CD14-positive monocyte (primary cell): ENCODE data around the gene NDUFAF8. TPM values are rescaled to one million over a fixed set of nuclear protein-coding genes. Genes with fewer than 3 reads are reported as not detected.
A peak's percentile ranks its signal among the peaks of the same experiment; 100 is the strongest.

ENCODE experiments used
- DNase-seq, 3 donors: peaks; one replicate each; pipeline ENCODE4 v3.0.0-alpha.2; 2011 to 2022
- H2AFZ ChIP-seq: 2 replicates; pipeline ENCODE4 v1.6.0; 2012; ENCODE audit warnings: mild to moderate bottlenecking, low read depth, low read length, inconsistent platforms; ENCODE audit not compliant: insufficient read depth, poor library complexity, severe bottlenecking
- H3K27ac ChIP-seq, 2 donors: 1 replicate in 1 of 2; 2 replicates in 1 of 2; pipeline ENCODE4 v1.5.1; 2012 to 2013; ENCODE audit warnings: low read length in 2 of 2, control low read depth in 1 of 2, inconsistent platforms in 1 of 2, low read depth in 1 of 2, mild to moderate bottlenecking in 1 of 2
- H3K27me3 ChIP-seq, 2 donors: one replicate each; pipeline versions ENCODE4 v1.6.0 to v1.6.1; 2011 to 2013; ENCODE audit warnings: low read length in 2 of 2; ENCODE audit not compliant: control insufficient read depth in 2 of 2, insufficient read depth in 2 of 2
- H3K36me3 ChIP-seq, 2 donors: replicated peaks in 1 of 2; 1 replicate in 1 of 2; 2 replicates in 1 of 2; pipeline versions ENCODE4 v1.5.1 to v1.6.1; 2012 to 2013; ENCODE audit warnings: low read length in 2 of 2, control low read depth in 1 of 2, inconsistent platforms in 1 of 2, mild to moderate bottlenecking in 1 of 2; ENCODE audit not compliant: insufficient read depth in 2 of 2, control insufficient read depth in 1 of 2
- H3K4me1 ChIP-seq, 2 donors: 1 replicate in 1 of 2; 2 replicates in 1 of 2; pipeline versions ENCODE4 v1.5.1 to v1.6.1; 2012 to 2013; ENCODE audit warnings: low read length in 2 of 2, control low read depth in 1 of 2, inconsistent platforms in 1 of 2, mild to moderate bottlenecking in 1 of 2, moderate library complexity in 1 of 2; ENCODE audit not compliant: insufficient read depth in 2 of 2, control insufficient read depth in 1 of 2
- H3K4me2 ChIP-seq: replicated peaks from 2 replicates; pipeline ENCODE3; 2012; ENCODE audit warnings: low read length, moderate library complexity, mild to moderate bottlenecking; ENCODE audit not compliant: poor library complexity, severe bottlenecking; ENCODE audit errors: extremely low read depth
- H3K4me3 ChIP-seq, 3 experiments: fragments of 200-600 bp in 1 of 3; sonication (generic) in 1 of 3; replicated peaks in 1 of 3; 1 replicate in 2 of 3; 2 replicates in 1 of 3; pipeline ENCODE4 v1.5.1; 2011 to 2013; ENCODE audit warnings: low read length in 3 of 3, mild to moderate bottlenecking in 3 of 3, control low read depth in 2 of 3, low read depth in 2 of 3, inconsistent platforms in 1 of 3, moderate library complexity in 1 of 3
- H3K79me2 ChIP-seq: 2 replicates; pipeline ENCODE4 v1.6.0; 2012; ENCODE audit warnings: mild to moderate bottlenecking, control low read depth, inconsistent platforms, low read length, moderate library complexity; ENCODE audit not compliant: insufficient read depth
- H3K9ac ChIP-seq: 2 replicates; pipeline ENCODE4 v1.6.0; 2017; ENCODE audit warnings: low read length, mild to moderate bottlenecking; ENCODE audit not compliant: insufficient read depth, poor library complexity, severe bottlenecking
- H3K9me3 ChIP-seq, 2 donors: replicated peaks in 1 of 2; 1 replicate in 1 of 2; 2 replicates in 1 of 2; pipeline versions ENCODE4 v1.5.1 to v1.6.1; 2012 to 2013; ENCODE audit warnings: low read length in 2 of 2, control low read depth in 1 of 2; ENCODE audit not compliant: control insufficient read depth in 1 of 2, insufficient read depth in 1 of 2
- H4K20me1 ChIP-seq: 2 replicates; pipeline ENCODE4 v1.6.0; 2012; ENCODE audit warnings: mild to moderate bottlenecking, low read length, control low read depth, moderate library complexity; ENCODE audit not compliant: insufficient read depth
- H3K27ac Mint-ChIP-seq, 7 donors: one replicate each; pipeline ENCODE4 v1.8.0; 2020; ENCODE audit warnings: mild to moderate bottlenecking in 7 of 7, mixed read lengths in 7 of 7, moderate library complexity in 6 of 7, inconsistent platforms in 2 of 7
- H3K27me3 Mint-ChIP-seq, 3 donors: one replicate each; pipeline ENCODE4 v1.8.0; 2021 to 2022; ENCODE audit warnings: low read depth in 3 of 3, mild to moderate bottlenecking in 3 of 3, mixed read lengths in 3 of 3, moderate library complexity in 3 of 3, inconsistent platforms in 1 of 3
- H3K36me3 Mint-ChIP-seq, 2 donors: one replicate each; pipeline ENCODE4 v1.8.0; 2020; ENCODE audit warnings: mixed read lengths in 2 of 2, inconsistent platforms in 1 of 2, mild to moderate bottlenecking in 1 of 2
- H3K4me1 Mint-ChIP-seq: one replicate; pipeline ENCODE4 v1.8.0; 2020; ENCODE audit warnings: mild to moderate bottlenecking, mixed read lengths
- H3K4me3 Mint-ChIP-seq, 2 donors: one replicate each; pipeline ENCODE4 v1.8.0; 2020; ENCODE audit warnings: mild to moderate bottlenecking in 2 of 2, mixed read lengths in 2 of 2, moderate library complexity in 1 of 2
- H3K9me3 Mint-ChIP-seq, 7 donors: one replicate each; pipeline ENCODE4 v1.8.0; 2020 to 2022; ENCODE audit warnings: mixed read lengths in 7 of 7, mild to moderate bottlenecking in 6 of 7, moderate library complexity in 6 of 7, inconsistent platforms in 2 of 7
- WGBS: methylation state at CpG from one replicate; pipeline ENCODE4 v1.1.5; 2013; ENCODE audit warnings: missing lambda C conversion rate; ENCODE audit not compliant: insufficient coverage; 5-methylcytosine and 5-hydroxymethylcytosine counted together
- intact Hi-C, 2 donors: fragments of 100-400 bp; cut with micrococcal nuclease; formaldehyde crosslinking; loops; one replicate each; pipeline versions ENCODE4 v1.15.0 to v1.15.1; 2023
- polyA plus RNA-seq, 3 donors: library from polyadenylated mRNA; depleted of rRNA in 1 of 3; unstranded in 2 of 3; stranded (reverse) in 1 of 3; fragments of 300-500 nt in 2 of 3; fragments of >200 nt in 1 of 3; fragmentation: Illumina TruSeq in 2 of 3; gene quantifications; 1 replicate in 2 of 3; 2 replicates in 1 of 3; pipeline ENCODE4 v1.2.3, GENCODE V29; 2012 to 2021
- TF ChIP-seq, protein P1 (sequence below): fragments of 200-600 bp; IDR thresholded peaks from one replicate; pipeline ENCODE4 v1.8.0; 2022; ENCODE audit warnings: antibody characterized with exemption, mild to moderate bottlenecking

The NDUFAF8 gene
- polyA plus RNA-seq, 3 donors, result 27.0 to 61.3 (median 41.0) TPM

DNA sequence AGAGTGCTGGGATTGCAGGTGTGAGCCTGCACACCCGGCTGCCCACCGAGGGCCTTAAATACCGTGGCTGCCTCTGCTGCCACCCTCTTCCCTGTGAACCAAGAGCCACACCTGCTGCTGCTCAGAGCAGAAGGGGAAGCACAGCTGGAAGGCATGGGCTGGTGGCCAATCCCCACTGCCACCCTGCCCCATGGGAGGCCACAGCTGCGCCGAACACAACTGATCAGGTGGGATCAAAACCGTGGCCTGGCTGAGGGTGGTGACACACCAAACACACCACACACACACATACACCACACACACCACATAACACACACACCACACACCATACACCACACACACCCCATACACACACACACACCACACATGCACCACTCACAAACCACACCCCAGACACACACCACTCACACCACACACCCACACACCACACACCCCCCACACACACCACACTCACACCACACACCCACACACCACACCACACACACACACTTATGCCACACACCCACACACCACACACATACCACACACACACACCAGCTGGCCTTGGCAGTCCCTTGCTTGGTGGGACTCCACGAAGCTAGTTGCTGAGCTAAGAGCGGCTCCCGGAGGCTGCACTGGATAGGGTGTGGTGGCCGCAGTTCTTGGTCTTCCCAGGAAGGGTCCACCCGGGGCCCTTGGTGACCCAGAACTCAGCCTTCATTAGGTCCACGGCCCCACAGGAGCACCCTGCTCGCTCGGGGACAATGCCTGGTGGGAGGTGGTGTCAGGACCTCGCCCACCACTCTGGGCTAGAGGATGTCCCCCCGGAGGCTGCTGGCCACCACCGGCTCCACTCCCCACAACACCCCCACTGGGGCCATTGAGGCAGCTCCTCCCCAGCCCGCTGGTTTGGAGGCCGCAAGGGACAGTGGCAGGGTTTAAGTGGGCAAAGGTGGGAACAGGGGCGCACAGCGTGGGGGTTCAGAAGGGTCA is 31.2 kb upstream of the NDUFAF8 start:
- H3K9ac ChIP-seq, result no peak overlapping the region
- Mint-ChIP-seq H3K4me3 (no peak overlapping the region), H3K36me3 (peaks cover 21% of the 10 kb centered on the region in 2 donors), H3K27ac (peak overlapping the region in 2 of 7 donors; percentile 33 to 53), H3K4me1 (peaks cover 7% of the 10 kb centered on the region), H3K9me3 (peaks cover 0 to 2% (median 0%) of the 10 kb centered on the region in 7 donors), H3K27me3 (peaks cover 0 to 5% (median 2%) of the 10 kb centered on the region in 3 donors)
- no peak overlapping the region for H2AFZ ChIP-seq
- no peaks in the 10 kb centered on the region for H3K79me2 ChIP-seq
- intact Hi-C loops, result no loop called here
- TF ChIP-seq, protein P1, sequence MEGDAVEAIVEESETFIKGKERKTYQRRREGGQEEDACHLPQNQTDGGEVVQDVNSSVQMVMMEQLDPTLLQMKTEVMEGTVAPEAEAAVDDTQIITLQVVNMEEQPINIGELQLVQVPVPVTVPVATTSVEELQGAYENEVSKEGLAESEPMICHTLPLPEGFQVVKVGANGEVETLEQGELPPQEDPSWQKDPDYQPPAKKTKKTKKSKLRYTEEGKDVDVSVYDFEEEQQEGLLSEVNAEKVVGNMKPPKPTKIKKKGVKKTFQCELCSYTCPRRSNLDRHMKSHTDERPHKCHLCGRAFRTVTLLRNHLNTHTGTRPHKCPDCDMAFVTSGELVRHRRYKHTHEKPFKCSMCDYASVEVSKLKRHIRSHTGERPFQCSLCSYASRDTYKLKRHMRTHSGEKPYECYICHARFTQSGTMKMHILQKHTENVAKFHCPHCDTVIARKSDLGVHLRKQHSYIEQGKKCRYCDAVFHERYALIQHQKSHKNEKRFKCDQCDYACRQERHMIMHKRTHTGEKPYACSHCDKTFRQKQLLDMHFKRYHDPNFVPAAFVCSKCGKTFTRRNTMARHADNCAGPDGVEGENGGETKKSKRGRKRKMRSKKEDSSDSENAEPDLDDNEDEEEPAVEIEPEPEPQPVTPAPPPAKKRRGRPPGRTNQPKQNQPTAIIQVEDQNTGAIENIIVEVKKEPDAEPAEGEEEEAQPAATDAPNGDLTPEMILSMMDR, result no peak
- H3K4me2 ChIP-seq, result no peak overlapping the region
- H3K27ac ChIP-seq, result no peak overlapping the region
- H4K20me1 ChIP-seq, result no peaks in the 10 kb centered on the region
- no peak overlapping the region for H3K4me3 ChIP-seq
- H3K9me3 ChIP-seq, result no peaks in the 10 kb centered on the region
- no peaks in the 10 kb centered on the region for H3K27me3 ChIP-seq
- no peak for DNase-seq
- H3K4me1 ChIP-seq, result peaks cover 0 to 2% of the 10 kb centered on the region in 2 donors
- H3K36me3 ChIP-seq, result no peaks in the 10 kb centered on the region
- WGBS, result 65% methylated on average over 11 of the region's 21 CpGs

DNA sequence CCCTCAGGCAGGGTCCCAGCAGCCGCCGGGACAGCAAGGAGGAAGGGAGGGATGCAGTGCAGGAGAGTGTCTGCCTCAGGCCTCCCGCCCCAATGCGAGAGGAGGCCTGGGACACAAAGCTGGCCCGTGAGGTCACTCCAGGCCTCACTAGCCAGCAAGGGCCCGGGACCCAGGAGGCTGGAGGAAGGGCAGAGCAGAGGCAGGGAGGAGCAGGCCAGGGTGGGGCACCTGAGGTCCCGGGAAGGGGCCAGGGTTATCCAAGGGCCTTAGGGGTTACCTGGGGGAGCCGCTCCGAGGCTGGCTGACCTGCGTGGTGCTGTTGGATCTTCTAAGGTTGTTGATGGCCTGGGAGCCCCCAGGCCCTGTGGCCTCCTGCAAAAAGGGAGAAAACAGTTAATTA is 30.5 kb upstream of the NDUFAF8 start:
- H3K27ac Mint-ChIP-seq, result peak overlapping the region in 1 of 7 donors; percentile 36
- Histone ChIP-seq H3K4me3 (no peak overlapping the region), H3K9me3 (no peaks in the 10 kb centered on the region), H3K27me3 (no peaks in the 10 kb centered on the region), H4K20me1 (no peaks in the 10 kb centered on the region), H3K27ac (no peak overlapping the region), H2AFZ (no peak overlapping the region), H3K79me2 (no peaks in the 10 kb centered on the region), H3K9ac (no peak overlapping the region), H3K4me1 (peaks cover 0 to 2% of the 10 kb centered on the region in 2 donors), H3K36me3 (no peaks in the 10 kb centered on the region), H3K4me2 (no peak overlapping the region)
- no peak overlapping the region for H3K4me3 Mint-ChIP-seq
- no peak for DNase-seq
- intact Hi-C loops, result no loop called here
- H3K27me3 Mint-ChIP-seq, result peaks cover 2 to 5% (median 2%) of the 10 kb centered on the region in 3 donors
- 96% methylated on average over 10 of the region's 10 CpGs for WGBS
- peaks cover 7% of the 10 kb centered on the region for H3K4me1 Mint-ChIP-seq
- peaks cover 0 to 2% (median 0%) of the 10 kb centered on the region in 7 donors for H3K9me3 Mint-ChIP-seq
- H3K36me3 Mint-ChIP-seq, result peaks cover 14 to 19% of the 10 kb centered on the region in 2 donors
- TF ChIP-seq, protein P1, result no peak
